Fibroblast of pulmonary artery (primary cell): ENCODE measurements around the gene RGS11.

Experiments used
- DNase-seq: peaks from one replicate; pipeline ENCODE4 v3.0.0-alpha.2; 2010; ENCODE audit warnings: low read depth
- H3K4me3 ChIP-seq: replicated peaks from 2 replicates; pipeline ENCODE4 v1.5.1; 2011; ENCODE audit warnings: low read depth, mild to moderate bottlenecking, control low read depth, low read length, moderate library complexity
- CTCF ChIP-seq: IDR thresholded peaks from 2 replicates; pipeline ENCODE4 v1.5.1; 2011; ENCODE audit warnings: mild to moderate bottlenecking, control low read depth, low read length, inconsistent platforms; ENCODE audit errors: missing control alignments

Gene RGS11

GRCh38 chr16:318628-319027 lies 42.9 kb upstream of the RGS11 start:
- TF ChIP-seq CTCF, result no peak
- DNase-seq, result no peak
- no peak overlapping the region for H3K4me3 ChIP-seq

GRCh38 chr16:317583-317982 lies 41.8 kb upstream of the RGS11 start:
- DNase-seq, result no peak
- no peak for TF ChIP-seq CTCF
- no peak overlapping the region for H3K4me3 ChIP-seq

GRCh38 chr16:316741-317464 lies 41.2 kb upstream of the RGS11 start:
- DNase-seq, result no peak
- no peak for TF ChIP-seq CTCF
- H3K4me3 ChIP-seq, result no peak overlapping the region

- H3K4me3 ChIP-seq, result no peak overlapping the region
- TF ChIP-seq CTCF, result no peak
Observed at GRCh38 chr16:314795-315299, 39.1 kb upstream of the RGS11 start.

GRCh38 chr16:314351-314750 lies 38.6 kb upstream of the RGS11 start:
- no peak for DNase-seq
- TF ChIP-seq CTCF, result no peak
- no peak overlapping the region for H3K4me3 ChIP-seq

More at GRCh38 chr16:314795-315299, 39.1 kb upstream of the RGS11 start:
- DNase-seq, result no peak

- no peak overlapping the region for H3K4me3 ChIP-seq
- DNase-seq, result no peak
Observed at GRCh38 chr16:311725-312124, 36.0 kb upstream of the RGS11 start.

More at GRCh38 chr16:311725-312124, 36.0 kb upstream of the RGS11 start:
- TF ChIP-seq CTCF, result no peak
